ENCODE results near the gene RFX8.

The RFX8 gene

DNA sequence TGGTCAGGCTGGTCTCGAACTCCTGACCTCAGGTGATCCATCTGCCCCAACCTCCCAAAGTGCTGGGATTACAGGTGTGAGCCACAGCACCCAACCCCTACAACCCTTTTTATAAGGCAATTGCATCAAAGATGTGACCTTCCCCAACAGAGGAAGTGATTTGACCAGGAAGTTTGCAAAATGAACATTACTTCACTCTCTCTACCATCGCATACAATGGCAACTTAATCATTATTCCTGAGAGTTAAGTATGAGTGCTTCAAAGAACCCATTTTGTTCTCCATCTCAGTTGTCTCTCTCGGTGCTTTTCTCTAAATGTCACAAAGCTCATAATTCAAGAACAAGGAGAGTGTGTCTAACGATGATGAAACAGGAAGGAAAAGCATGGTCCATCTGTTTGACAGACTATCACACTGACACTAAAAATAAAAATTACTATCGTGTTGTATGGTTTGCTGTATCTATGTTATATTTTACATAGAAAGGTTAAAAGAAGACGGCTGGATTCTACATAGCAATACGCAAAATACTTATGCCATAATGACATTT is 69.5 kb downstream of the RFX8 start:
- no peak for DNase-seq

- DNase-seq, result no peak
These were observed 71.2 kb downstream of the RFX8 start for GRCh38 chr2:101403745-101404144.

DNA sequence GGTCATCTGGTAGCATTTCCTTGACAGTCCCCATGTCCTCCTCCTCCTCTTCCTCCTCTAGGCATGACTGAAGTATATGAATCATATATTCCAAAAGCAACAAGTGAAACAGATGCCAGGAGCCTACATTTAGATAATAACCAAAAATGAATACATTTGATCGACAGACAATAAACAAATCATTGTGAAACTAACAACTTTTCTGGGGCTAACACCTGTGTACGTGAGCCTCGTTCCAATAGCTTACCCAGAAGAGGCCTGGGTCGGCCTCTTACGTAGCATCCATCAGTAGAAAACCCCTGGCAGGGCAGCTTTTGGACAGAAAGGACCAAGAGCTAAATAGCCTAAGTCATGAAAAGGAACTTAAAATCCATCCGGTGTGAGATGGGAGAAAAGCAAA is 72.3 kb downstream of the RFX8 start:
- DNase-seq, result no peak

DNA sequence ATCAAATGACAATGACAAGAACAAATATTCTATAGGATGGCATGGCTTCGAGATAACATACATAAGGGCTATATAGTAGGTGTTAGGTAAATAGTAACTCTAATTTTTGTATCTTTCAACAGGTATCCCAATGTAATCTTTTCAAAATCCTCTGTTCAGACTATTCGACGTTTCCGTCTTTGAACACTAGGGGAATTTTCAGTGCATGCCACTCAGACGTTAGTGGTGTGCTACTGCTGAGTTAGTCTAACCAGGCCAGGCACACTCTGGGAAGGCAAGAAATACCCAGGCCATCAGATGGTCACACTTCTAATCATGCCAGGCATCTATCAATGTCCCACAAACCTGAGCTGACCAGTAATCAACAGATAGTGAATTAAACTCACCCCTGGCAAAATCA is 73.0 kb downstream of the RFX8 start:
- DNase-seq, result no peak

- no peak for DNase-seq
These were observed 73.6 kb downstream of the RFX8 start for GRCh38 chr2:101401326-101401665.

DNA sequence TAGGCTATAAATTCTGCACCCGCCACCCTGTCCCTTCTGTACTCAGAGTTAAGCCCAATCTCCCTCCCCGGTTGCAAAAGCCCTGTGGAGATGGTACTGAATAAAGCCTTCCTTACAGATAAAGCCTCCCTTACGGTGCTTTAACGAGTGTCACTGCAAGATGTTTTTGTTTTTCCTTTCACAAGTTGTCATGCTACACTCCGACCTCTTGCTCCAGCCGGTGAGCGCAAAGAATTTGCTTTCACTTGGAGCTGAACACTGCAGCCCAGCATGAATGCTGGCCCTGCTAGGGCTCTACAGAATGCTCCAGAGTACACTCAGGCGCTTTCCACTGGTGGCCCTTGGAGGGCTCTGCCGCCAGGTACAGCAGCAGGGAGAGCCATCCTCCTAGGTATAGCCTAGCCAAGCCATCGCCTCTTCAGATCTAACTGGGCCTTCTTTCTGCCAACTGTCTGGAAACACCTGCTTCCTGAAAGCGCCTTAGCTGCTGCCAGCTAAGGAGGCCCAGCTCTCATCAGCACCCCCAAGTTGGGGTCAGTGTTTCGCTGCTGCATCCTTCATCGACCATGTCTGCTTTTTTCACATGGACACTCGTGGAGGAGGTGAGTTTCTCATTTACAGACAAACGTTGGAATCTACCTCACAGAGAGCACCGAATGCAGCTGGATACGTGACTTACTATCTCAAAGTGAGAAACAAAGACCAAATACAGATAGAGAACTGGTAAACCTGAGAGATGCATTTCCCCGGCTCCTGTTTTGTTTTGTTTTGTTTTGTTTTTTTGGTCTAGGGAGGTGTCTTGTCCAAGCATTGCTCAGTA is 74.2 kb downstream of the RFX8 start:
- no peak for DNase-seq

GRCh38 chr2:101400048-101400447 is 74.9 kb downstream of the RFX8 start:
- no peak for DNase-seq

- no peak for DNase-seq
These were observed 75.7 kb downstream of the RFX8 start for GRCh38 chr2:101399021-101399799.

DNA sequence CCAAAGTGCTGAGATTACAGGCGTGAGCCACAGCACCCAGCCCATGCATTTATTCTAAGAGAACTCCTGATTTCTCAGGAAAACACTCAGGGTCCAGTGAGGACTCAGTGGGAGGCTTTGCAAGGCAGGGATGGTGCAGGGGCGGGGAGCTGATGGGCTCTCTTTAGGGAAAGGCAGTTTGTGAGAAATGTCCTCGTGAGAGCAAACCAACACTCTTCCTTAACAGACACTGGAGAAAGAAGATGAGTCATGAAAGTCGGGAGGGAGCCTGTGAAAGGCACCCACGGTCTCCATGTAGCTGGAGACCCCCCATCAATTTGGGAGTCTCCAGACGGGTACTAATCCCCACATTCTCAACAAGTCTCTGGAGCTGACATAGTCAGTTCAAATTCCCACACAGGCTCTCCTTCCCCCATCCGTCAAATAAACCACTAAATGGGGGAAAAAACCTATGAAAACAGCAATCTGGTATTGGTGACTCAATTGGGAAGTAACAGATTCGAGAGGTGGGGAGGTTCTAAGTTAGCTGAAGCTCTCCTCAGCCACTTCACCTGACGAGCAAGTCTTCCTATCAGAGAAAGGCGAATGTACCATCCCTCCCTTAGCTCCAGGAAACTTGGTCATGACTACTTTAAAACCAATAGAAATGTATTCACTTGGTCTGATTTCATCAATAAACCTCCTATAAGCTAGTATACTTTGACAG is 76.6 kb downstream of the RFX8 start:
- DNase-seq, result no peak

GRCh38 chr2:101396316-101396717 is 78.6 kb downstream of the RFX8 start:
- DNase-seq, result peak; percentile 77

DNA sequence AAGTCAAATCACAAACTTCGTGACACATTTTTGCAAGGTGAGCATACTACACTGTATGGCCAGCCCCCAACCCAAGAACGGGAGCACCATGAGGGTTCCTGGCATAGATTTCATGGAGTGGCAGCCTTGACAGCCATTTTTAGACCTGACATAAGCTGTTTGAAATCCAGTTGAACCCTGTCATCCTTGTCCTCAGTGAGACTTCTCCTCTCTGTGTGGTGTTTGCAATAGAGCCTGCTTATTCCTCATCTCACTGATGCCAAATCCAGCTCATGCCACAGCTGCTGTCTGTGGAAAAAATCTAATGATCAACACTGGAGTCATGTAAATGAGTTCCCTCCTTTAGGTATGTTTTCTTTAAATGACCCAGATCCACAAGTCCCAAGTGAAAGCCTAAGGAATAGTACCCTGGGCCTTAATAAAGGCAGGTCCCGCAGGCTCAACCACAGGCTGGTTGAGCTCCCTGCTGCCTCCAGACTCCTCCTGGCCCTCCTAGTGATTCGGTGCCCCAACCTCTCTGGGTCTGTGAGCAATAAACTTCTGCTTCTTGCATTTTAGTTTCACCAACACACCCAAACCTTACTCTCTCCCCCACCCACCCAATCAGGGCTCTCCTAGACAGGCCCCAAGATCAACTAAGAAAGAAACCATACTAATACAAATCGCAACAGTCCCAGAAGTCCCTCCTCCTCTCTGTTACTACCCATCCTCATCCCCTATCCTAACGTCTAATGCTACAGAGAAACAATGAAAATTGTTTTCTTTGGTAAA is 79.2 kb downstream of the RFX8 start:
- no peak for DNase-seq

- no peak for DNase-seq
These were observed 86.7 kb downstream of the RFX8 start for GRCh38 chr2:101388232-101388631.

DNA sequence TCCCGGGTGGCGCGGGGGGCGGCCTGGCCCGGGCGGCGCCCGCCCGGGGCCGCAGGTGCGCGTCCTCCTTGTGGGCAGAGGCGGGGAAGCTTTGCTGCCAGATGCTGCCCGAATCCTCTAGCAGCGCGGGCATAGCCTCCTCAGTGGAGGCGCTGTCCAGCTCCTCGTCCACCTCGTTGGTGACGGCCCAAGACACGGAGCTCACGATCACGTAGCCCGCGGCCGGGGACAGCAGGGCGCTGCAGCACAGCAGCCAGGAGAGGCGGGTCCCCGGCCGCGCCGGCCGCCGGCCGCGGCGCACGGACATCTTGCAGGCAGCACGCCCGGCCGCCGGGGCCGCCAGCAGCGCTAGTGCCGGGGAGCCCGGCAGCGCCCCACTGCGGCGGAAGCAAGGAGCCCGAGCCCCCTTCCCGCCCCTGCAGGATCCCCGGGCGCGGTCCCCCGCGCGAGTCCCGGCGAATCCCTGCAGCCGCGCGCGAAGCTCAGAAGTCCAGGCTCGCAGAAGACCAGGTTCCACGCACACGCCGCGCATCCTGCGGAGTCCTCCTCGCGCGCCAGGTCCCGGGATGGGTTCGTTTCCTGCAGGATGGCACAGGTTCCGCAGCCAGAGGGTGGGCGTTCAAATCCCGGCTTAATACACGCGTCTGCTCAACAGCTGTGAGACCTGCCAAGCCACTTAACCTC is 87.6 kb downstream of the RFX8 start, which contains the start of gene CREG2:
Gene CREG2, minus strand, starts transcription at position 353 of the 684 bp plus-strand sequence. Its CDS starts 46 bp downstream, at position 307.
- DNase-seq, result no peak

- DNase-seq, result no peak
These were observed 88.2 kb downstream of the RFX8 start for GRCh38 chr2:101386599-101387150.

DNA sequence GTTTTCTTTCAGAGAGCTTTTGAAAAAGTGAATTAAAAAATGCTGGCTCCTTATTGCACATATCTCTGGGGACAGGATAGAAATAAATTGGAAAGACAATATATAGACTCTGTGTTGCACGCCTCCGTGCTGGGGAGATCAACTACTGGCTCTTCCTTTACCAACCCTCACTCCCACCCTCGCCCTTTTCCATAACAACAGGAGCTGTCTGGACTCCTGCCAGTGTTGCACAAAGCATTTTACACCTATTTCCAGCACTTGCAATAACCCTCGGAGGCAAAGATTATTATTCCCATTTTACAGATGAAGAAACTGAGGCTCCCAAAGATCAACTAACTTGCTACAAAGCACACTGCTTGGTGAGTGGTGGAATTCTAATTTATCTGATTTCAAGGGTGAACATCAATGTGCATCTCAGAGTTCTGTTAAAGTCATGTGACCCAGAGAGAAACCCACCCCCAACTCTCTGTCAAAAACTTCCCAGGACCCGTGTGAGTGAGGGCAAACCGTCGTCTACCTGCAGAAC is 91.8 kb downstream of the RFX8 start:
- DNase-seq, result no peak

DNA sequence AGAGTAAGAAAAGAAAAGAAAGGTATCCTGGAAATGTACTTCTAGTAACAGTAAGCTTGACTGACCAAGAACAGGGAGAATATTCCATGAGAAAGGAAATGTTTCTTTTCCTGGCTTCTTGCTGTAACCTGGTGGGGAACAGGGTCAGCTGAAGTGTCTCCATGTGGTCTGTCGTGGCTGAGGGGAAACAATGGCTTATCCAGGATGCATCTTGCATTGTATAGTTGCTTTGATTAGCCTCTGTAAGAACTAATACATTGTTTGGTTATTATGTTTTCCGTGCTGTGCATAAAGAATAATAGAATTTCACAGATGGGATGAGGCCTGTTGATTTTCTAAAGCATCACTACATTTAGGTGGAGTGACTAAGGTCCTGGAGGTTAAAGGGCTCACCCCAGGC is 92.5 kb downstream of the RFX8 start:
- no peak for DNase-seq

GRCh38 chr2:101380376-101380775 is 94.5 kb downstream of the RFX8 start:
- no peak for DNase-seq

- no peak for DNase-seq
These were observed 95.8 kb downstream of the RFX8 start for GRCh38 chr2:101379091-101379490.

GRCh38 chr2:101375653-101376052 is 99.3 kb downstream of the RFX8 start:
- DNase-seq, result no peak

DNA sequence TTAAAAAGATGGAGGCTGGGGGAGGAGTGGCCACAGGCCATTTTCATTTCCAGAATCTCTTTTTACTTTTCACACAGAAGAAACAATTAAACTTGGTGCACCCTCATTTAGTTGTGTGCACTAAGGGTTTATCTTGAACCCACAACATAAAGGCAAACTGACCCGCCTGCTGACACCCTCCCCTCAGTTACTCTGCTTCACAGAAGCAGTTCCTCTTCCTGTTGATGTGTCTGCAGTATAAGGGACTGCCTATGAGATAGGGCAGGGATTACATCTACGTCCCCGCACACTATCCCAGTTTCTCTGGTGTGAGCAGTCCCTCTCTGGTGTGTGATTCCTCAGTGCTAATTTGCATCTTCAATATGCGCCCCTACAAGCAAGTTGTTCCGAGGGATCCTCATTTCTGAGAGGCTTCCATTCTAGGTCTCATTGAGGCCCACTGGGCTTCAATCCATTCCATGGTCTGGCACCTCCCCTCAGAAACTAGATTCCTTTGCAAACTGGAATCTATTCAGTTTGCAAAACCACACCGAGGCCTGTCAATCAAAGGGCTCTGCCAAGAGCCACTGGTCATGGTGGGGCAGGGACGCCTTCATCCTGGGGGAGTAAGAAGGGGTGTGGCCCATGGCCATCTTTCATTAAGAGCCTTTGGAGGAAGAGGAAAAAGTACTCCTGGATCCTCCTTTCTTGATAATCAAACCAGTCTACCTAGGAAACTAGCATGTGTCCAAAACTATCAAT is 99.9 kb downstream of the RFX8 start:
- DNase-seq, result no peak

- DNase-seq, result no peak
These were observed 102.1 kb downstream of the RFX8 start for GRCh38 chr2:101372792-101373191.
